DMS153 (cell line): ENCODE data around the gene DTNB.
"Not testable (repeated sequence)": the region's sequence is repeated elsewhere in the genome, so short reads cannot be mapped to it uniquely, and the experiment has no call there.

ENCODE experiments used
- DNase-seq: peaks from one replicate; lab custom pipeline; 2025; lab: John Stamatoyannopoulos, UW

DTNB gene

DNA sequence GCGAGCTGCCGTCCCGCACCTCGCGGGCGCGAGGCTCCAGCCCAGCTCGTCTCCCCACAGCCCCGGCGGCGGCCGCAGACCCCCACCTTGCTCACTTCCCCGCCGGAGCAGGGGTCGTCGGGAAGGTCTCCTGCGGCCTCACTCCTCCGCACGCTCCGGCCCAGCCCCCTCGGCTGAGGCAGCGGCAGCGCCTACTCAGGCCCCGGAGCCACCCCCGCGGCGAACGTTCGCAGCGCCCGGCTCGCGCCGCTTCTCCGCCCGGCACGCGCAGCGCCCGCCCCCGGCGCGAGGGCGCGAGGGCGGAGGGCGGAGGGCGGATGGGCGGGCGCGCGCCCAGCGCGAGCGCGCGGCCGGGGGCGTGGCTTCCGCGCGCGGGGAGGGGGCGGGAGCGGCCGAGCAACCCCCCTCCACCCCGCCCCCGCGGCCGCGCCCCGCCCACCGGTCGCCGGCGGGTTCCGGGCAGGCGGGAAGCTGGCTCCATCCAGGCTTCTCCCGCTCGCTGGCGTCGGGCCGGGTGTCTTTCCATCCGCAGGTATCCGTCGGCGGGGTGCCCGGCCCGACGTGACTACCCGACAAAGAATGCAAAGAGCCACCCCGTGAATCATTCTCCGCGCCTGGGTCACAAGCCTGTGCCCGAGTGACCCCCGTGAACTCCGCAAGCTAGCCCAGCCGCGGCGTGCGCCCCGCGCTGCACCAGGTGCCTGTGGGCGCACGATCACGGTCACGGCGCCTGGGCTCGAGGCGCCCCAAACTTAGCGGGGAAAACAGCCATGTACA lies at the start of gene DTNB:
TSS of gene DTNB (minus strand) at position 278 of the 777 bp plus-strand sequence. CDS start 20,917 bp downstream, outside the sequence.
- DNase-seq = peak; percentile 25

DNA sequence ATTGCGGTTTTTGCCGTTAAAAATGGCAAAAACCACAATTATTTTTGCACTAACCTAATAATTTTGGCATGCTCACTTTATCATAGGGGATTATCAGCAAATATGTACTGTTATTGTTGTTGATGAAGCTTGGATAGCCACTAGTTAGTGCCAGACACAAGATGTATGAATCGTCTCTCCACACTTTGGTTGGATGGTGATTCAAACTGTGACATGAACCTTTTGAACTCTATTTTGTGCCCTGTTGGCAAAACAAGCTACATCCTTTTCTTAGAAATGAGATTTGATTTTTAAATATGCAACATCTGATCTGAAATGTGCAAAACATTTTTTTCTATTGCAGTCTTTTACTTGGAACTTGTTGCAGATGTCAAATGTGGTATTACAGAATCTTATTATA lies 48.8 kb upstream of the DTNB start:
- no peak for DNase-seq

DNA sequence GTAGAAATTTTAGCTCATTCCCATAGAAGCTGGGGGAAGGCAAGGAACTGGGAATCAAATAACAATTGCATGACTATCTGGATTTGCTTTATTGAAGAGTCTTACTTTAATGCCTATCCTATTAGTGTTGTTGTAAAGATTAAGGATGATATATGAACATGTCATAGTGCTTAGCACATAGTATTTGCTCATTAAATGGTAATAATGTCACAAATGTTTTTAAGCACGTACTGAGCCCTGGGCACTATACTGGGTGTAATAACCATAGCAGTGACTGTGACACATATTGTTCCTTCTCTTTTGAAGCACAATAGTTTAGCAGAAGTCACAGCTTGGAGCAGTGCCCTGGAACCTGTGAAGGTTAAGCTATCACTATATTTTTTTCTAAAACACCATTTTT lies 47.2 kb upstream of the DTNB start:
- DNase-seq = no peak

DNA sequence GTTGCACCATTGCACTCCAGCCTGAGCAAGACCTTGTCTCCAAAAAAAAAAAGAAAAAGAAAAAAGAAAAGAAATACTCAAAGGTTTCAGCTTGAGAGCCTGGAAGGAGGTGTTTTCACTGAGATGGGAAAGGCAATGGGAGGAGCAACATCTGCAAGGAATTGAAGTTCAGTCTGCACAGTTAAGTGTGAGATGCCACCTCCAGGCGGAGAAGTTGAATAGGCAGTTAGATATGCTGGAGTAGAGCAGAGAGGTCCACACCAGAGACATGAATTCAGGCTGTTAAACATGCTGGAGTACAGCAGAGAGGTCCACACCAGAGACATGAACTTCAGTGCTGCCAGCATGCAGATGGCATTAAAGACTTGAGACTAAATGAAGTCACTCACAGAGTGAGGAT lies 41.4 kb upstream of the DTNB start:
- no peak for DNase-seq

DNA sequence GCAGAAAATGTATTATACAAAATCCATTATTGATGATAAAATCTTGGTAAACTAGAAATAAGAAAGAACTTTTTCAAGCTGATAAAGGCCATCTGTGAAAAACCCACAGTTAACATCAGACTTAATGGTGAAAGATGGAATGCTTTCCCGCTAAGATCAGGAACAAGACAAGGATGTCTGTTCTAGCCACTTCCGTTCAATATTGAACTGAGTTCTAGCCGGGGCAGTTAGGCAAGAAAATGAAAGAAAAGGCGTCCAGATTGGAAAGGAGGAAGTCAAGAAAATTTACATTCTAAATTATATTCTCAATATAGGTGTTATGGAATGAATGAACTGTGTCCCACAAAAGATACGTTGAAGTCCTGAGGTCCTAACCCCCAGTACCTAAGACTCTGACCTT lies 39.1 kb upstream of the DTNB start:
- no peak for DNase-seq

DNA sequence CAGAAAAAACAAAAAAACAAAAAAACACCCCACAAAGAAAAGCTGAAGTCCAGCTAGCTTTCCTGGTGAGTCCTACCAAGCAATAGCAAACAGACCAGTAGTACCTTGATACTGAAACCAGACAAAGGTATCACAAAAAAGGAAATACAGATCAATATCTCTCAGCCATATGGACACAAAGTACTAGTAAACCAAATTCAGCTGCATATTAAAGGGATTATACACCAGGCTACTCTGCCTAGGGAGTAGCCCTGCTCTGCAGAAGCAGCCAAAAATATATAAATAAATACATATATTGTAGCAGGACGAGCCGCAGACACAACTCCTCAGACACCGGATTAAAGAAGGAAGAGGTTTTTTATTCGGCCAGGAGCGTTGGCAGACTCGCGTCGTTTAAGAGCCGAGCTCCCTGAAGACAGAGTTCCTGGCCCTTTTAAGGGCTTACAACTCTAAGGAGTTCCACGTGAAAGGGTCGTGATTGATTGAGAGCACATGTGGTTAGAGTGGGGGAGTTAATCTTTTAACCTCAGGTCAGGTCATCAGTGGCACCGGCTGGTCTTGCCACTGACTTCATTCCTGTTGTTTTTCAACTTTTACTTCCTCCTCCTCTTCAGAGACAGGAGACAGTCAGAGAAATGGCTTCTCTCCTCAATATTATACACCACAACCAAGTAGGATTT lies 38.4 kb upstream of the DTNB start:
- DNase-seq = no peak

DNA sequence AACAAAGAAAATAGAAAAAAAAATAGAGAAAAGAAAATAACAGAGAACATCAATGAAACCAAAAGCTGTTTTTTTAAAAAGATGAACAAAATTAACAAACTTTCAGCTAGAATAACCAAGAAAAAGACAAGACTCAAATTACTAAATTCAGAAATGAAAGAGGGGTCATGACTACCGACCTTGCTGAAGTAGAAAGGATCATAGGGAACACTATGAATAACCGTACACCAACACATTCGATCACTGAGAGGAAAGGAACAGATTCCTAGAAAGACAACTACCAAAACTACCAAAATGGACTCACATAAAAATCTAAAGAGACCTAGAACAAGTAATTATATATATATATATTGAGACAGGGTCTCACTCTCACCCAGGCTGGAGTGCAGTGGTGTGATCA lies 37.4 kb upstream of the DTNB start:
- DNase-seq = no peak

DNA sequence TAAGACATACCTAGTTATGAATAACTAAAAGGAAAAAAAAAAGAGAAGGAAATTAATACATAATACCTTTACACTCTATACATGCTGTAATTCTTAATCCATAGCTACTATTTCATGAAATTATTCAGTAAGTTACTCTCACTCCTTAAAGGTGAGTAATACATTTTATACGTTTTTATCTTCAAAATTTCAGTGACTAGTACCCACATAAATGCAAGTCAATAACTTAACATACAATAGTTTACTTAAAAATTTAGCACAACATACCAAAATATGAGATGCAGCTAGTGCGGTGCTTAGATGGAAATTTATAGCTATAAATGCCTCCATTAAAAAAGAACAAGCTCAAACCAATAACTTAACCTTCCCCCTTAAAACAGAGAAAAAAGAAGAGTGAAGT lies 36.0 kb upstream of the DTNB start:
- no peak for DNase-seq

DNA sequence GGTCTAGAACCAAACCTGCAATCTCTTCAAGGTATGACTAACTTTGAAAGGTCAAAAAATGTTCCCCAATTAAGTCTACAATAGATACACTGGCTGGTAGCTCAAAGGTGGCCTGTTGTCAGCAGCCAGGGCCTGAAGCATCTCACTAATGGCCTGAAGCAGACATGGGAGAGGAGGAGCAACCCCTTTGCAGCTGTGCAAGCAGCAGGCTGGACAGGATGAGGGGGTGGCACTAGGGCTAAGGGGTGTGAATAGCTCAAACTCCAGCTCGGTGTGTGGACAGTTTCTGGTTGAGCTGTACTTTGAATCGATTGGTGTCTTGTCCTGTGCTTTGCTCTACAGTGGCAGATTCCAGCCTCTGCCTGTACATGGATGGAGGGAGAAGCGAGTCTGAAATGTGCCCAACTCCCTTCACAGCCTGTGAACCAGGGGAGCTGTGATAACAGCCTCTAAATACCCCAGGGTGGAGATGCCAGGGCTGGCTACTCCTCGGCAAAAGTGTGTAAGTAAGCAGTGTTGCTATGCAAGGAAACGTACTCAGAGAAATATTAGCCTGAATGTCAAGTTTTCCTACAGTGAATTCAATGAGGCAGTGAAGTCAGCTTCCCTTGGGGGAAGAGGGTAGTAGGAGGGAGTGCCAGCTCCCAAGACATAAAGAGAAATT lies 34.7 kb upstream of the DTNB start:
- no peak for DNase-seq

DNA sequence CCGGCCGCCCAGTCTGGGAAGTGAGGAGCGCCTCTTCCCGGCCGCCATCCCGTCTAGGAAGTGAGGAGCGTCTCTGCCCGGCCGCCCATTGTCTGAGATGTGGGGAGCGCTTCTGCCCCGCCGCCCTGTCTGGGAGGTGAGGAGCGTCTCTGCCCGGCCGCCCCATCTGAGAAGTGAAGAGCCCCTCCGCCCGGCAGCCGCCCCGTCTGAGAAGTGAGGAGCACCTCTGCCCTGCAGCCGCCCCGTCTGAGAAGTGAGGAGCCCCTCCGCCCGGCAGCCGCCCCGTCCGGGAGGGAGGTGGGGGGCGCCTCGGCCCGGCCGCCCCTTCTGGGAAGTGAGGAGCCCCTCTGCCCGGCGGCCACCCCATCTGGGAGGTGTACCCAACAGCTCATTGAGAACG lies 32.2 kb upstream of the DTNB start:
- not testable (repeated sequence) for DNase-seq

DNA sequence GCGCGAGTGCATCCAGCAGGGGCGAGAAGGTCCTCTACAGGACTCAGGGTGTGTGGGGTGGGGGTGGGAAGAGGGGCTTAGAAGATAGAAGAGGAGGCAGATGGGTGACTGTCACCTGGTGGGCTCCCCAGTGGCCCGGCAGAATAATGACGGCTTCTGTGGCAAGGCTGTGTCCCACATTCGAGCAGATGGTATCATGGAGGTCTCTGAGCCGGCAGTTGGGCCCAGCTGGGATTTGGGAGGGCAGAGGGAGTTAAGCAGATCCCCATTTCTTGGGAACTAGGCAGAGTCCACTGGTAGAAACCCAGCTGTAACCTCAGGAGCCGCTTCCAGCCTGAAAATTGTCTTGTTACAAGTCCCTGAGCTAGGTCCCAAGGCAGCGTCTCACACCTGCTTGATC lies 28.4 kb upstream of the DTNB start:
- no peak for DNase-seq

DNA sequence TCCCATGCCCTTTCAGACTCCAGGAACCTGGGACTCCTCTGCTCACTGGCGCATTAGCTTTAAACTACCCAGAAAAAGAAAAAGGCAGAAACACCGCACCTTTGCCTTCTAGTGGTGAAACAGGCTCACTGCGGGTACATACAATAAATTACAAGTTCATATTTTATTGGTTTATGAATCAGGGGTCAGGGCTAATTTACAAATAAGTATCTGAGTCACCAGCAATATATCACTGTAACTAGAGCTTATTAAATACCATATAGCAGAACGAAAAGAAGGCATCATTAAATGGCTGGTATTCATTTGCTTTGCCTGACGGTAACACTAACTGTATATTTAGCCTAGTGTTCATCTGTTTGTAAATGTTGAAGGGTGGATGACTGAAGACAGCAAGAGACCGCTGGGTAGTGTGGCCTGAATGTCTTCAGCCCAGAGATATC lies 26.9 kb upstream of the DTNB start:
- DNase-seq = peak; percentile 10

DNA sequence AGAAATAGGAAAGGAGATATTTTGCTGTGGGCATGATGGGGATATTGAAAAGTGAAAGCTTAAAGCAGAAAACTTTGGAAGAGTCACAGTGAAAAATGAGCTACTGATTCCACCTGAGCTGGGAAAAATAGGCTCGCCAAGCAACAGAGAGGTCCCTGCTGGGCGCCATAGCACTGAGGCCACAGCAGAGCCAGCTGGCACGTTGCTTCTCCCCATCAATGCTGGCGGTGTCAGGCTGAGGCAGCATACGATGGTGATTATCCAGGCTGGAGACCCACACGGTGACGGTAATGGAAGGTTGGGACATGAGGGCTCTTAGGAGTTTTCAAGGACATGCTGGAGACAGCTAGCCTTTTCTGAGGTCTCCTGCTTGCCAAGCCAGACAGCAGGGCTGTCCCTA lies 25.8 kb upstream of the DTNB start:
- DNase-seq = no peak

DNA sequence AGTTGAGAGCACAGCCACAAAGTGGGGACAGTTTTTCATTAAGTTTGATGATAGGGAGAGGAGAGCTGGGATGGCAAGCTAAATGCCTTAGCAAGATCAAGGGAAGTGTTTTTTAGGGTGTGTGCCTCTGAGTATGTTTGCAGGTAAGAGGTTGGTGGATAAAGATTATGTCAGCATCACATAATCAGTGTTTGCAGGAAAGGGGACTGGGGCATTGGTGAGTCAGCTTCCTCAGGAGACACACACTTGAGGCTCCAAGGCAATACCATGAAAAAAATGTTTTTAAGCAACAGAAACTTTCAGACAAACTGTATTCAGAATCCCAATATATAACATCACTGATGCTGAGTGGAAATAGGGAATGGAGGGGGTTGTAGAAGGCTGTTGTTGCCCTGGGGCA lies 25.4 kb upstream of the DTNB start:
- DNase-seq = no peak

DNA sequence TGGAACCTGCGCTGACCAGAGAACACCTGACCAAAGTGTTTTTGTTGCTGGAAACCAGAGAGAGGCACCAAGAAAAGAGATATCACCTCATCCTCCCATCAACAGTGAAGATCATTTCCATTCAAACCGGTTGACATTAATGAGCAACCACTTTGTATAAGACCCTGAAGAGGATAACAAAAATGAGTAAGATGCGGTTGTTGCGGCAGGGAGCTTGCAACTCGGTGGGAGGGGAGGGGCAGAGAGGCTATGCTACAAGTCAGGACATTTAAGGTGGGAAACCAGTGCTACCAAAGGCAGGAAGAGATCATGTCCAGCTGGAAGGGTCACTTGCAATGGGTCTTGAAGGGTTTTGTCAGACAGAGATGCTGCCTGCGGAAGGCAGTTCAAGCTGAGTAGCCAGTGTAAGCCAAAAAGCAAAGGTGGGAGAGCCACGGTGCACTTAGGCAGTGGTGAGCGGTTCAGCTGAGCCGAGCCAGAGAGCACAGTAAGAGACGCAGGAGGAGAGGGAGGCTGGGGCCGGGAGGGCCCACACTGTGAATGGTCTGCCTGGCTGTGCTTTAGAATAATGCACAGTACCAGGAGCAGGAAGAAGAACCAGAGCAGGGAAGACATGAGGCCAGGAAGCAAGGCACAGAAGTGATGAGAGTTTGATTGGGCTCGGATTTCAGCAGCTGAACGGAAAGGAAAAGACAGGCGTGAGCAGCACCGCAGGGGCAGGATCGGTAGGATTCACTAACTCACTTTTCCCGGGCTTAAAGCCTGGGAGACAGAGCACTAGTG lies 24.4 kb upstream of the DTNB start:
- peak; percentile 20 for DNase-seq

DNA sequence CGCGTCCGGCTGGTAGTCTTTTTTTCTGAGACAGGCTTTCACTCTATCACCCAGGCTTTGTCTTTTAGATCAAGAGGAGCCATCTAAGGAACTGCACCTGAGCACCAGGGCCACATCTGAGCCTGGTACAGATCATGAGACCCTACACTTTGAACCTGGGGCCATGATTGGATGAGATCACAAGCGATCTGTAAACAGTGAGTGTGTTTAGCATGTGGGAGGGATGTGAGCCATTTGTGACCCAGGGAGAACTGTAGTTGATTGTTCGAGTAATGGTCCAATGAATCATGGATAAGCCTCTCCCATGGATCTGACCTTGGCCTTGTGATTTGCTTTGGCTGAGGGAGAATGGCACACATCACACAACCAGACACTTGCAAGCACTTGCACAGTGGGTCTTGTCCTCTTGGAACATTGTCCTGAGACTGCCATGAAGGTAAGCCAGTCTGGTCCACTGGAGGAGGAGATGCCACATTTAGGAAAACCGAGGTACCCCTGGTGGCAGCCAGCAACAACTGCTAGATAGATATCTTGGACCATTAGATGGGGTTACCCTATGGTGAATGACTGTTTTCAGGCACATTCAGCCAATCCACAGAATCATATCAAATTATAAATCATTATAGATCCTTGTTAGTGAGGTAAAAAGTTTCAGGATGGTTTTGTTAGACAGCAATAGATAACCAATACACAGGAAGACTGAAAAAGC lies 19.5 kb upstream of the DTNB start:
- DNase-seq = no peak

DNA sequence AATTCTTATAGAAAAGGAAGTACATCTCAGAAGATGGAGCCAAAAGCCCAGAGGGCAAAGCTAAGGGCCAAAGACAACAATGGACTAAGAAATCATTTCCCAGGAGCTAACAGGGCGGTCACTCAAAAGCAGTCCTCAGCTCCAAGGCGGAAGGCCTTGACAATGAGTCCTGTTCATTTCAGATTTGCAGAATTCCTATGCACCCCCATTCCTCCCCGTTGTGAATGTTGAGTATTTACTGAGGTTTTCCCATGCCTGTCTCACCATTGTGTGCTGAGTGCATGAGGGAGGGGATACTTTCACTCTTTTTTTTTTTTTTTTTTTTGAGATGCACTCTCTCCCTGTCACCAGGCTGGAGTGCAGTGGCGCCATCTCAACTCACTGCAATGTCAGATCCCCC lies 18.8 kb upstream of the DTNB start:
- DNase-seq = no peak

DNA sequence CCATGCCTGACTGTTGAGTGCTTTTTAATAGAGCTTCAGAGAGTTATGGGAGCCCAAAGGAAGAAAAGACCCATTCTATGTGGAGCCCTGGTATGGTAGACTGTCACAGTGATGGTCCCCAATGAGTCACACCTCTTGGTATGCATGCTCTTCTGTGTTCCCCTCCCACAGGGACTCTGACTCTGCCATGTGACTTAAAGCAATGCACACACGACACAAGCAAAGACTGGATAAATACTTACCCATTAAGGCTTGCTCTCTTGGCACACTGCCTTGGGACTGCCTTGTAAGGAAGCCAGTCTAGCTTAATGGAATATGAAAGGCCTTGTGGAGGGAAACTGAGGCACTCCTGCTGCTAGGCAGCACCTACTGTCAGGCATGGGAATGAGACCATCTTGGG lies 16.7 kb upstream of the DTNB start:
- DNase-seq = no peak

DNA sequence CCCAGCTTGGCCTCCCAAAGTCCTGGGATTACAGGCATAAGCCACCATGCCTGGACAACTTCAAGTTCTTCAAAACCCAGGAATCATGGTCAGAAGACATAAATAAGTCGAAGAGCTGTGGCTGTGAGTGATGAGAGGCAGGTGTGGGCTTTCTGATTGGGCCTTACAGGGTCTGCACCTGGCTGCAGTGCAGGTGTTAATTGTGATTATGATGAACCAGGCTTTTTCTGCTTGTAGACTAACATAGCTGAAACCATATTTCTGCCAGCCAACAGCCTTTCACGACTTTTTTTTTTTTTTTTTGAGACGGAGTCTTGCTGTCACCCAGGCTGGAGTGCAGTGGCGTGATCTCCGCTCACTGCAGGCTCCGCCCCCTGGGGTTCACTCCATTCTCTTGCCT lies 14.9 kb upstream of the DTNB start:
- no peak for DNase-seq

DNA sequence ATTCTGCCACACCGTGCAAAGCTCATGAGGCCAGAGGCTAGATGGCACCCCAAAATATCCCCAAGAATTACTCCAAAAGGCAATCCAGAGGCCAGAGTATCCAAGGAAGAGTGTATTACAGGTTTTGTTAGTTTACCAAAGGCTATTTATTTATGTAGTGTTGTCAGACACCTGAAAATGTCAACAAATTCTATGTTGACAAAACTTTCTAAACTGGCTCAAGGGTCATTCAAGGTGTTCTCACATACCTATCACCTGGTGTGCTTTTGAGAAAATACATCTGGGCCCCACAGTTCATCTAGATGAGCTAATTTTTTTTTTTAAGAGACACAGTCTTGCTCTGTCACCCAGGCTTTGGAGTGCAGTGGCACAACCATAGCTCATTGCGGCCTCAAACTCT lies 12.4 kb upstream of the DTNB start:
- no peak for DNase-seq

DNA sequence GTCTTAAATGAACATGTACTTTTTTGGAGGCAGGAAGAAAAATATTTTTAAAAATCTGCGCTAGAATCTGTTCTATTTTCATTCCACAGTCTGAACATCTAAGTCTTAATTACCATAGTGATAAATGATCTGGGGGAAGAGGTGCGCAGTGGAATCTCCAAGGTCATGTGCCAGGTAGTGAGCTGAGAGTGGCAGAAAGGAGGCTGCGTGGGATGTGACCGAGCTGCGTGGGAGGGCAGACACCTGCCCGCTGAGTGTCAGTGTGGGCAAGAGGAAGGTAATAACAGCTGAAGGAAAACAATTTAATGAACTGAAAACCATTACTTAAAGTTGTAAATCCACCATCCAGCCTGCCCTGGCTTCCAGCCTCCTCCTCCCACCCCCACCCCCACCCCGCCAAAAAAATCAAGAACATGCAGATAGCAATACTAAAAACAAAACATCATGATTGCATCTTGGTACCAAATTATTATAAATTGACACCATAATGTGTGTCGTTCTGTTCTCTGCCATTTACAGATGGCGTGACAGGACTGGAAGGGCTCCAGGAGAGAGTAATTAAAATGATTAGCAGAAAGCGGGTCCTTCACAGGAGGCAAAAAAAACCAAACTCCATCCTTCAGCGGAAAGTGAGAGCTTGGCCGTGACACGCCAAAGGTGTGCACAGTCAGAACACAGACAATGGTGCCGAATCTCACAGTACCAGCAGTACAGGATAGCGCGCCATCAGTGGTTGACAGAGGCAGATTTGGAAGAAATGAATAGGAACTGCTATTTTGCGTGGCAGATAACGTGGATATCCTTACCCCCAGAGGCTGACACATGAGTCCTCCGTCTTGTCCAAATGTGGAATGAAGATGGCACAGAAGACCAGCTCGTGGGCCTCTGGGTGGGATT lies 11.4 kb upstream of the DTNB start:
- DNase-seq = no peak
